ENCODE results near the gene RTP4. TPM values are rescaled to one million over a fixed set of nuclear protein-coding genes. Genes with fewer than 3 reads are reported as not detected.

Gene RTP4
- total and polyA plus RNA-seq, 9 of the 15 experiments (the other 6 are each of a cell fraction or from before 2014, with no cell fraction given) = 0.06 to 0.17 TPM; not detected in 7

GRCh38 chr3:187401856-187402255 is 33.7 kb downstream of the RTP4 start:
- H4K20me1 ChIP-seq (replicated peaks; ENCODE audit: control insufficient read depth, insufficient read depth, low read length) = no peaks in the 10 kb centered on the region
- WGBS (ENCODE audit: insufficient coverage, low coverage, missing lambda C conversion rate) = 2% methylated on average over 4 of the region's 4 CpGs
- H3K9ac ChIP-seq (ENCODE audit: insufficient read depth in 1 of 2, low read depth in 2 of 2, low read length in 2 of 2) = no peak overlapping the region
- no peaks in the 10 kb centered on the region for H3K4me1 ChIP-seq (replicated peaks in 1 of 2; ENCODE audit: control insufficient read depth in 2 of 2, insufficient read depth in 2 of 2, low read length in 2 of 2)
- in situ Hi-C loops (cut with MboI) (no loop called here), intact Hi-C loops (cut with micrococcal nuclease) (no loop called here)
- no peak for ATAC-seq
- no peak overlapping the region for H3K27ac ChIP-seq (ENCODE audit: extremely low read depth, low read depth, low read length)
- no peak overlapping the region for H3K4me3 ChIP-seq
- no TSS peak for BruUV-seq (replicated peaks)
- peaks cover 0 to 3% of the 10 kb centered on the region in 2 experiments; a peak in 1 of 5 replicates for H3K27me3 ChIP-seq (ENCODE audit: control insufficient read depth in 2 of 2, insufficient read depth in 2 of 2, low read length in 2 of 2)
- H2AFZ ChIP-seq (ENCODE audit: low read depth, low read length) = no peak overlapping the region
- TF ChIP-seq FOXA1 (IDR thresholded peaks at IDR 0.05; ENCODE audit: borderline replicate concordance) (no peak), NCOR1 (IDR thresholded peaks at IDR 0.05) (no peak), SAP30 (IDR thresholded peaks at IDR 0.05; ENCODE audit: borderline replicate concordance, insufficient read depth, low read depth, low read length, poor library complexity, severe bottlenecking) (no peak), POU5F1 (IDR thresholded peaks at IDR 0.05; ENCODE audit: borderline replicate concordance, low read depth, low read length, partially characterized antibody) (no peak), CREB1 (IDR thresholded peaks at IDR 0.05) (no peak), CREB1 (CRISPR knock-in tag; IDR thresholded peaks at IDR 0.05) (no peak), BCL6 (CRISPR knock-in tag; IDR thresholded peaks at IDR 0.05) (no peak), PML (IDR thresholded peaks at IDR 0.05; ENCODE audit: low read length) (no peak), TBL1XR1 (IDR thresholded peaks at IDR 0.05; ENCODE audit: low read length in 2 of 2) (no peak), CREM (IDR thresholded peaks at IDR 0.05; ENCODE audit: low read depth) (no peak), ARID1B (IDR thresholded peaks at IDR 0.05) (no peak), ASH1L (IDR thresholded peaks at IDR 0.05; ENCODE audit: borderline replicate concordance, low read depth, partially characterized antibody) (no peak), ZC3H4 (CRISPR knock-in tag; IDR thresholded peaks at IDR 0.05; ENCODE audit: borderline replicate concordance) (no peak), ZNF124 (CRISPR knock-in tag; IDR thresholded peaks at IDR 0.05) (no peak), E2F8 (IDR thresholded peaks at IDR 0.05; ENCODE audit: low read depth, partially characterized antibody) (no peak), AFF4 (CRISPR knock-in tag; IDR thresholded peaks at IDR 0.05) (no peak), CHD1 (IDR thresholded peaks at IDR 0.05; ENCODE audit: low read length) (no peak), ZNF239 (CRISPR knock-in tag; IDR thresholded peaks at IDR 0.05) (no peak)
- H3K4me2 ChIP-seq (ENCODE audit: insufficient read depth, low read length) = no peak overlapping the region
- FAIRE-seq = no peak
- H3K79me2 ChIP-seq (ENCODE audit: control insufficient read depth, insufficient read depth, low read length) = no peaks in the 10 kb centered on the region
- no peaks in the 10 kb centered on the region for H3K9me1 ChIP-seq (ENCODE audit: control insufficient read depth, insufficient read depth, low read length)
- no peaks in the 10 kb centered on the region for H3K9me3 ChIP-seq (replicated peaks; ENCODE audit: control insufficient read depth, insufficient read depth, low read depth, low read length)
- no peaks in the 10 kb centered on the region for H3K36me3 ChIP-seq (ENCODE audit: control insufficient read depth, insufficient read depth, low read length)
- POLR2A ChIA-PET = no interaction called here
- no peak for DNase-seq (ENCODE audit: extremely low read depth in 1 of 4, low spot score in 3 of 4)
- CTCF ChIA-PET (ENCODE audit: low intra/inter-chr PET ratio) = no interaction called here
